OCI-M2 (cell line): ENCODE results near the gene LTB.
A peak's percentile ranks its signal among the peaks of the same experiment; 100 is the strongest.

Experiments used
- DNase-seq: peaks from one replicate; lab custom pipeline; 2025; ENCODE audit not compliant: unreplicated experiment; lab: John Stamatoyannopoulos, UW

LTB gene

GRCh38 chr6:31582230-31582643 lies at the start of gene LTB:
TSS of gene LTB (minus strand) at chr6:31582424. CDS start at chr6:31582417, 7 bp downstream.
- no peak for DNase-seq

GRCh38 chr6:31631681-31632278 lies 49.6 kb upstream of the LTB start:
- no peak for DNase-seq

GRCh38 chr6:31631209-31631608 lies 49.0 kb upstream of the LTB start:
- no peak for DNase-seq

GRCh38 chr6:31630177-31630934 lies 48.1 kb upstream of the LTB start:
- no peak for DNase-seq

GRCh38 chr6:31629014-31629413 lies 46.8 kb upstream of the LTB start:
- no peak for DNase-seq

- DNase-seq = no peak
Measured at GRCh38 chr6:31627690-31628287, 45.6 kb upstream of the LTB start.

GRCh38 chr6:31626952-31627351 lies 44.7 kb upstream of the LTB start:
- no peak for DNase-seq

GRCh38 chr6:31624070-31624469 lies 41.8 kb upstream of the LTB start:
- DNase-seq = no peak

- DNase-seq = no peak
Measured at GRCh38 chr6:31622684-31623091, 40.5 kb upstream of the LTB start.

- no peak for DNase-seq
Measured at GRCh38 chr6:31621991-31622390, 39.8 kb upstream of the LTB start.

- DNase-seq = no peak
Measured at GRCh38 chr6:31621320-31621939, 39.2 kb upstream of the LTB start.

GRCh38 chr6:31620586-31621319 lies 38.5 kb upstream of the LTB start, which contains the start of gene PRRC2A:
TSS of gene PRRC2A (plus strand) at chr6:31620715. CDS start at chr6:31622790, 2,075 bp downstream.
- DNase-seq = no peak

GRCh38 chr6:31619805-31620585 lies 37.8 kb upstream of the LTB start:
- DNase-seq = peak; percentile 97

GRCh38 chr6:31617010-31617409 lies 34.8 kb upstream of the LTB start:
- no peak for DNase-seq

- DNase-seq = no peak
Measured at GRCh38 chr6:31615748-31616147, 33.5 kb upstream of the LTB start.

GRCh38 chr6:31614684-31615578 lies 32.7 kb upstream of the LTB start, which contains the start of gene AIF1:
TSS of gene AIF1 (plus strand) at chr6:31615234. CDS start at chr6:31615330, 96 bp downstream.
- no peak for DNase-seq

GRCh38 chr6:31614075-31614619 lies 31.9 kb upstream of the LTB start:
- no peak for DNase-seq

GRCh38 chr6:31610968-31611367 lies 28.7 kb upstream of the LTB start:
- DNase-seq = no peak
